HG03066 (cell line): ENCODE measurements around the gene GRXCR1.

ENCODE experiments used
- ATAC-seq: cut with Tn5 transposase; IDR thresholded peaks from one replicate; pipeline ENCODE4 v1.9.1; 2021; ENCODE audit warnings: low read depth; ENCODE audit not compliant: unreplicated experiment

The GRXCR1 gene

GRCh38 chr4:42892413-42892812, at the start of gene GRXCR1:
Gene GRXCR1, plus strand, starts transcription at chr4:42892713. Its CDS starts 554 bp downstream, at chr4:42893267.
- no peak for ATAC-seq

GRCh38 chr4:42843694-42844093, 48.8 kb upstream of the GRXCR1 start:
- ATAC-seq = no peak

- ATAC-seq = no peak
Observed at GRCh38 chr4:42844422-42845070, 48.0 kb upstream of the GRXCR1 start.

GRCh38 chr4:42845586-42845985, 46.9 kb upstream of the GRXCR1 start:
- no peak for ATAC-seq

- ATAC-seq = no peak
Observed at GRCh38 chr4:42855779-42856178, 36.7 kb upstream of the GRXCR1 start.

GRCh38 chr4:42865572-42866189, 26.8 kb upstream of the GRXCR1 start:
- no peak for ATAC-seq

GRCh38 chr4:42871261-42871660, 21.3 kb upstream of the GRXCR1 start:
- ATAC-seq = no peak

GRCh38 chr4:42871671-42872290, 20.7 kb upstream of the GRXCR1 start:
- no peak for ATAC-seq

- ATAC-seq = no peak
Observed at GRCh38 chr4:42878863-42879262, 13.7 kb upstream of the GRXCR1 start.

GRCh38 chr4:42881253-42881652, 11.3 kb upstream of the GRXCR1 start:
- ATAC-seq = no peak

- no peak for ATAC-seq
Observed at GRCh38 chr4:42891644-42892043, 869 bp upstream of the GRXCR1 start.

- no peak for ATAC-seq
Observed at GRCh38 chr4:42895452-42895851, 2.9 kb downstream of the GRXCR1 start.

- ATAC-seq = no peak
Observed at GRCh38 chr4:42904986-42905385, 12.5 kb downstream of the GRXCR1 start.

- ATAC-seq = no peak
Observed at GRCh38 chr4:42905591-42905990, 13.1 kb downstream of the GRXCR1 start.

- ATAC-seq = no peak
Observed at GRCh38 chr4:42906341-42906740, 13.8 kb downstream of the GRXCR1 start.

GRCh38 chr4:42906891-42907759, 14.6 kb downstream of the GRXCR1 start:
- no peak for ATAC-seq

GRCh38 chr4:42910459-42910858, 17.9 kb downstream of the GRXCR1 start:
- ATAC-seq = no peak

- no peak for ATAC-seq
Observed at GRCh38 chr4:42914937-42915336, 22.4 kb downstream of the GRXCR1 start.

GRCh38 chr4:42915484-42915883, 23.0 kb downstream of the GRXCR1 start:
- no peak for ATAC-seq

- ATAC-seq = no peak
Observed at GRCh38 chr4:42917296-42917695, 24.8 kb downstream of the GRXCR1 start.

GRCh38 chr4:42923431-42923830, 30.9 kb downstream of the GRXCR1 start:
- ATAC-seq = no peak
